Prostate gland (tissue), 2 donors: ENCODE data around the gene PARP1. TPM values are rescaled to one million over a fixed set of nuclear protein-coding genes. Genes with fewer than 3 reads are reported as not detected.

Experiments used
- DNase-seq: peaks from one replicate; pipeline ENCODE4 v3.0.0-alpha.2; 2019; ENCODE audit warnings: low spot score
- H3K27ac ChIP-seq, 2 donors: fragments of 200-600 bp; sonication (generic); 2 replicates each; pipeline ENCODE4 v1.5.1; 2017 to 2019
- H3K27me3 ChIP-seq: fragments of 200-600 bp; sonication (generic); replicated peaks from 2 replicates; pipeline ENCODE4 v1.5.1; 2019; ENCODE audit not compliant: insufficient read depth
- H3K36me3 ChIP-seq, 2 donors: fragments of 200-600 bp; sonication (generic); 1 replicate in 1 of 2; 2 replicates in 1 of 2; pipeline versions ENCODE4 v1.5.1 to v1.8.1; 2017 to 2019
- H3K4me1 ChIP-seq: fragments of 200-600 bp; sonication (generic); replicated peaks from 2 replicates; pipeline ENCODE4 v1.5.1; 2019
- H3K4me3 ChIP-seq, 2 donors: fragments of 200-600 bp; sonication (generic); 2 replicates each; pipeline ENCODE4 v1.5.1; 2017 to 2019
- H3K9me3 ChIP-seq: fragments of 200-600 bp; sonication (generic); 2 replicates; pipeline ENCODE4 v1.5.1; 2017
- POLR2A ChIP-seq: fragments of 450-650 bp; IDR thresholded peaks from one replicate; pipeline ENCODE4 v1.6.1; 2016; ENCODE audit warnings: antibody characterized with exemption, mild to moderate bottlenecking
- POLR2AphosphoS5 ChIP-seq: sonication (generic); formaldehyde crosslinking; IDR thresholded peaks from one replicate; pipeline ENCODE4 v1.6.1; 2017; ENCODE audit warnings: antibody characterized with exemption
- WGBS: methylation state at CpG from one replicate; pipeline ENCODE4 v1.1.5; 2018; 5-methylcytosine and 5-hydroxymethylcytosine counted together
- intact Hi-C: fragments of 100-400 bp; cut with DNase I; formaldehyde crosslinking; loops from one replicate; pipeline ENCODE4 v1.14.2; 2022
- total RNA-seq, 2 donors: library from RNA; depleted of rRNA; stranded (reverse); fragments of >200 nt; gene quantifications; one replicate each; pipeline ENCODE4 v1.1.0, GENCODE V29; 2016
- TF ChIP-seq, protein P1 (sequence below), 4 experiments: fragments of 200-600 bp in 2 of 4; fragments of 450-650 bp in 2 of 4; sonication (generic) in 2 of 4; IDR thresholded peaks; 1 replicate in 3 of 4; 2 replicates in 1 of 4; pipeline ENCODE4 v1.5.1; 2016 to 2019; ENCODE audit warnings: antibody characterized with exemption in 4 of 4, mild to moderate bottlenecking in 2 of 4, moderate library complexity in 2 of 4

PARP1 gene
- total RNA-seq, 2 donors from 2014 or later, result 197 to 212 TPM

DNA sequence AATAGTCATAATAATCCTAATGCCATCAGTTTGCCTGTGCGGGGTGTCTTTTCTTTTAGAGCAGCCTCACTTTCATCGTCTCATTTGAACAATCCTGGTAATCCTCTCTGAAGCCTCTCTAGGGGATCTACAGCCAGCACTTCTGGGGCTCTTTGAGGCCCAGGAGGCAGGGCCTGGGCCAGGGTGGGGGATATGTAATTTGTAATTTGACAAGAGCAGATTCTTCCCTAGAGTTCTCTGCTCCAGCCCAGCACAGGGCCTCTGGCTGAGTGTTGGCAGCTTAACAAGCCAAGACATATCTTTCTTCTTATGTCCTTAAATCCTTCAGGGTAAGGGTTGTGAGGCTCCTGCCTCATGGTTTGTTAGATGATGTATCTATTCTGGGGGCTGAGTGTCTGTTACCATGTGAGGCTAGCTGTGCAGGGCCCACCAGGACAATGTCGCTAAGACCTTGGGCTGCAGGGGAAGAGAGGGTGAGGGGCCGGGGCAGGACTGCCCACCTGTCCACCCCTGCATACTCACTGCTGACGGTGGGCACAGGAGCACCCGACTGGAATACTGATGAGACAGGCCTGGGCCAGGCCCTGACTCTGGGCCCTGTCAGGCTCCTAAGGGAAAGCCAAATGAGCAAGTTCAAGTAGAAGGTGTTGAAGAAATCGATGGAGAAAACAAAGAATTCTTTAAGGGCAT lies 45.3 kb upstream of the PARP1 start:
- no peak overlapping the region for H3K4me3 ChIP-seq
- H3K9me3 ChIP-seq, result no peaks in the 10 kb centered on the region
- 76% methylated on average over 7 of the region's 7 CpGs for WGBS
- no peak for DNase-seq
- intact Hi-C loops, result no loop called here
- no peaks in the 10 kb centered on the region for H3K36me3 ChIP-seq
- no peaks in the 10 kb centered on the region for H3K27me3 ChIP-seq
- H3K4me1 ChIP-seq, result no peaks in the 10 kb centered on the region
- TF ChIP-seq, protein P1, sequence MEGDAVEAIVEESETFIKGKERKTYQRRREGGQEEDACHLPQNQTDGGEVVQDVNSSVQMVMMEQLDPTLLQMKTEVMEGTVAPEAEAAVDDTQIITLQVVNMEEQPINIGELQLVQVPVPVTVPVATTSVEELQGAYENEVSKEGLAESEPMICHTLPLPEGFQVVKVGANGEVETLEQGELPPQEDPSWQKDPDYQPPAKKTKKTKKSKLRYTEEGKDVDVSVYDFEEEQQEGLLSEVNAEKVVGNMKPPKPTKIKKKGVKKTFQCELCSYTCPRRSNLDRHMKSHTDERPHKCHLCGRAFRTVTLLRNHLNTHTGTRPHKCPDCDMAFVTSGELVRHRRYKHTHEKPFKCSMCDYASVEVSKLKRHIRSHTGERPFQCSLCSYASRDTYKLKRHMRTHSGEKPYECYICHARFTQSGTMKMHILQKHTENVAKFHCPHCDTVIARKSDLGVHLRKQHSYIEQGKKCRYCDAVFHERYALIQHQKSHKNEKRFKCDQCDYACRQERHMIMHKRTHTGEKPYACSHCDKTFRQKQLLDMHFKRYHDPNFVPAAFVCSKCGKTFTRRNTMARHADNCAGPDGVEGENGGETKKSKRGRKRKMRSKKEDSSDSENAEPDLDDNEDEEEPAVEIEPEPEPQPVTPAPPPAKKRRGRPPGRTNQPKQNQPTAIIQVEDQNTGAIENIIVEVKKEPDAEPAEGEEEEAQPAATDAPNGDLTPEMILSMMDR (IDR thresholded peaks at IDR 0.05), result no peak
- no peak for TF ChIP-seq POLR2A
- TF ChIP-seq POLR2AphosphoS5, result no peak
- no peak overlapping the region for H3K27ac ChIP-seq

DNA sequence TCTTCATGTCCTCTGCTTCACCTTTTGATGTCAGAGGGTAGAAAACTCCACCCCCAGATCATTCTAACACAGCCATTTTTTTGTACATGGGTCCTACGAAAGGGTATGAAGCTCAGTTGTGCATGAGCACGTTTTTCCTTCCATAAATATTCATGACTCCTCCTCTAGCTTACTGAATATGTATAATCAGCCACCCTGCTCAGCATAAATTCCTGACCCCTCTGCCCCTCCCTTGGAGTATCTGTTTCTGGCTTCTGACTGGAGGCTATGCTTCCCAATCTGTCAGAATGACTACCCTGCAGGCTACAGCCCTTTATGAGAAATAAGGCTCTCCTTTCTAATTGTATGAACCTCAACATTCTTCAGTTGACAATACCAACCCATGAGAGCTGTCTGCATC lies 42.8 kb upstream of the PARP1 start:
- DNase-seq, result no peak
- intact Hi-C loops, result no loop called here
- H3K4me3 ChIP-seq, result no peak overlapping the region
- H3K4me1 ChIP-seq, result no peaks in the 10 kb centered on the region
- H3K36me3 ChIP-seq, result no peaks in the 10 kb centered on the region
- H3K9me3 ChIP-seq, result no peaks in the 10 kb centered on the region
- H3K27me3 ChIP-seq, result no peaks in the 10 kb centered on the region
- H3K27ac ChIP-seq, result no peak overlapping the region
- TF ChIP-seq POLR2A, result no peak
- TF ChIP-seq, protein P1 (IDR thresholded peaks at IDR 0.05), result no peak
- TF ChIP-seq POLR2AphosphoS5, result no peak
- 84% methylated on average over 2 of the region's 2 CpGs for WGBS

DNA sequence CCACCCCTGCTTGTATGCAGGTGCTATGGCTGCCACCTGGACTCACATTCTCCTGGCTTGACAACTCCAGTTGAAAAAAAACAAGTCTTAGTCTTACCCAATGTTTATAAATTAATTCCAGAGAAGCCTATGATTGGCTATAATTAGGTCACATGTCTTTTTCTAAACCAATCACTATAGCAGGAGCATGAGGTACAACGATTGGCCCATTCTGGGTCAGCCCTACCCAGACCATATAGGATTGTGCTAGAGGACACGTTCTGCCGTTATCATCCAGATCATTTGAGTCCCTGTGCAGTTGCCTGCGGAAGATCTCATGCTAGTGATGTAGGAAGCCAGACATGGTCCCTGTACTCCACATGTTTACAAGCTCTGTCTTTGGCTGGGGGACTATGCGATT lies 41.9 kb upstream of the PARP1 start:
- no peaks in the 10 kb centered on the region for H3K36me3 ChIP-seq
- TF ChIP-seq POLR2A (no peak), POLR2AphosphoS5 (no peak)
- TF ChIP-seq, protein P1 (IDR thresholded peaks at IDR 0.05), result no peak
- no peaks in the 10 kb centered on the region for H3K4me1 ChIP-seq
- H3K9me3 ChIP-seq, result no peaks in the 10 kb centered on the region
- WGBS, result 89% methylated on average over 5 of the region's 5 CpGs
- DNase-seq, result no peak
- no peak overlapping the region for H3K27ac ChIP-seq
- no peaks in the 10 kb centered on the region for H3K27me3 ChIP-seq
- intact Hi-C loops, result no loop called here
- no peak overlapping the region for H3K4me3 ChIP-seq

DNA sequence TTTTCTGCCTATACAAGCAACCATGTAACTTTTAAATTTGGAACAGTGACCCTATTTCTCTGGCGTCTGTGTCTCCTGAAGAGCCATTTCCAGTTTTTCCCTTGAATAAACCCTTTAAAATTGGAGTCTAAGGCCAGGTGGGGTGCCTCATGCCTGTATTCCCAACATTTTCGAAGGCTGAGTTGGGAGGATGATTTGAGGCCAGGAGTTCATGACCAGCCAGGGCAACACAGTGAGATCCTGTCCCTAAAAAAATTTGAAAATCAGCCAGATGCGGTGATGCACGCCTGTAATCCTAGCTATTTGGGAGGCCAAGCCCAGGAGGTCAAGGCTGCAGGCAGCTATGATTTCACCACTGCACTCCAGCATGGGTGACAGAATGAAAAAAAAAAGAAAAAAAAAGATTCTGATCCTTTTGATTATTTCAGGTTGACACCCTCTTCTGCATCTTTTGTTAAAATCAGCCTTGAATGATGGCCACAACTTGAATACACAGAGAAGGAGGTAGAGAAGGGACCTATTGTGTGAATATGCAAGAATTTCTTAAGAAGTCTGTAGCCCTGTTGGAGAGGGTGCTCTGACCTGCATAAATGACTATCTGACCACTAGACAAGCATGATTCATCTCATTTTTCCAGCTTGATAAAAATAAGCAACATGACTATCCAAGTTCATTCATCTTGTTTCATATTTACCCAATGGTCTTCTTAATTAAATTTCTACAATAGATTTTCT lies 40.2 kb upstream of the PARP1 start:
- TF ChIP-seq POLR2AphosphoS5, result no peak
- TF ChIP-seq, protein P1 (IDR thresholded peaks at IDR 0.05), result no peak
- TF ChIP-seq POLR2A, result no peak
- intact Hi-C loops, result no loop called here
- 84% methylated on average over 4 of the region's 4 CpGs for WGBS
- no peaks in the 10 kb centered on the region for H3K36me3 ChIP-seq
- H3K9me3 ChIP-seq, result no peaks in the 10 kb centered on the region
- H3K4me3 ChIP-seq, result no peak overlapping the region
- DNase-seq, result no peak
- no peaks in the 10 kb centered on the region for H3K4me1 ChIP-seq
- H3K27me3 ChIP-seq, result no peaks in the 10 kb centered on the region
- H3K27ac ChIP-seq, result no peak overlapping the region

DNA sequence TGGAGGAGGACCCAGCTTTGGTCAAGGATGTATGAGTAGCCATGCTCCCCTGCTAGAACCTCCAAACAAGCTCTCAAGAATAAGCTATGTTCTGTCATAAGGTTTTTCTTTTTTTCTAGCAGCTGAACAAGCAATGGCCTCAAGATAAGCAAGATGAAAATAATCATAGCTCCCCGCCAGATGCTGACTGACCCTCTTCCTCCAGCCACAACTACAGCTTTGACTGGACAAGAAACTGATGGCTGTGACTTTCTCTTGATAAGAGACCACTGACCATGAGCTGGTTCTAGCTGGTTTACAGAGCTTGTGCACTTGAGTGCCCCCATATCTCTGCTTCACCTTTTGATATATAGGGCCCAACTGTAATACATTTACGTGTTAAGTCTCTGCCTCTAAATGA lies 38.2 kb upstream of the PARP1 start:
- Histone ChIP-seq H3K4me3 (no peak overlapping the region), H3K36me3 (no peaks in the 10 kb centered on the region), H3K27me3 (no peaks in the 10 kb centered on the region), H3K4me1 (no peaks in the 10 kb centered on the region), H3K9me3 (no peaks in the 10 kb centered on the region), H3K27ac (no peak overlapping the region)
- no peak for TF ChIP-seq POLR2AphosphoS5
- TF ChIP-seq, protein P1 (IDR thresholded peaks at IDR 0.05), result no peak
- no peak for DNase-seq
- intact Hi-C loops, result no loop called here
- 88% methylated on average over 2 of the region's 2 CpGs for WGBS
